Aorta (tissue), 5 donors: ENCODE data around the gene TAF3. TPM values are rescaled to one million over a fixed set of nuclear protein-coding genes. Genes with fewer than 3 reads are reported as not detected.

Experiments used
- ATAC-seq: fragments of 200-7000 bp; cut with Tn5 transposase; one replicate; pipeline ENCODE4 v1.9.1; 2022; ENCODE audit warnings: moderate library complexity; ENCODE audit not compliant: low FRiP score
- DNase-seq, 2 donors: peaks; one replicate each; pipeline ENCODE4 v3.0.0-alpha.2; 2020
- H3K27ac ChIP-seq, 2 donors: one replicate each; pipeline ENCODE4 v1.5.1; 2013; ENCODE audit warnings: low read length in 2 of 2, mild to moderate bottlenecking in 2 of 2, moderate library complexity in 2 of 2, control low read depth in 1 of 2, inconsistent platforms in 1 of 2, low read depth in 1 of 2
- H3K27me3 ChIP-seq, 2 donors: one replicate each; pipeline ENCODE4 v1.6.1; 2013; ENCODE audit warnings: control low read depth in 1 of 2, low read length in 1 of 2, mild to moderate bottlenecking in 1 of 2, moderate library complexity in 1 of 2; ENCODE audit not compliant: insufficient read depth in 2 of 2, control insufficient read depth in 1 of 2
- H3K36me3 ChIP-seq, 2 donors: one replicate each; pipeline ENCODE4 v1.6.1; 2013; ENCODE audit warnings: control low read depth in 1 of 2, low read length in 1 of 2, mild to moderate bottlenecking in 1 of 2; ENCODE audit not compliant: insufficient read depth in 2 of 2, control insufficient read depth in 1 of 2
- H3K4me1 ChIP-seq, 2 donors: one replicate each; pipeline ENCODE4 v1.6.1; 2013; ENCODE audit warnings: low read length in 2 of 2, control low read depth in 1 of 2, mild to moderate bottlenecking in 1 of 2, moderate library complexity in 1 of 2; ENCODE audit not compliant: insufficient read depth in 2 of 2, control insufficient read depth in 1 of 2
- H3K4me3 ChIP-seq, 2 donors: one replicate each; pipeline ENCODE4 v1.5.1; 2013; ENCODE audit warnings: low read length in 2 of 2, control low read depth in 1 of 2, mild to moderate bottlenecking in 1 of 2
- H3K9me3 ChIP-seq: one replicate; pipeline ENCODE4 v1.6.1; 2013; ENCODE audit warnings: mild to moderate bottlenecking, low read length; ENCODE audit not compliant: control insufficient read depth
- WGBS, 2 donors: extraction: QIAGEN DNeasy Blood & Tissue Kit; methylation state at CpG; one replicate each; pipeline ENCODE4 v1.1.7; 2013; 5-methylcytosine and 5-hydroxymethylcytosine counted together
- intact Hi-C, 2 donors: fragments of 100-400 bp; cut with DNase I; formaldehyde crosslinking; loops; one replicate each; pipeline versions ENCODE4 v1.14.2 to v1.15.0; 2022
- polyA plus RNA-seq, 2 donors: library from polyadenylated mRNA; stranded (reverse); fragments of 200-250 nt; gene quantifications; one replicate each; pipeline ENCODE4 v1.2.3, GENCODE V29; 2013
- total RNA-seq, 2 donors: library from RNA; stranded (reverse); fragmentation: NEBNext Ultra II Directional; extraction: Animal tissue kit (Norgen Biotek cat#: 25700); gene quantifications; one replicate each; pipeline ENCODE4 v1.2.1, GENCODE V29; 2021
- donor health status: healthy with polysubstance abuse.
- donor health status: Bipolar disorder and iron deficiency.
- donor health status: DM: no; HTN: no; CAD: no.
- donor health status: DM: no; HTN: no; CAD: no.
- donor health status: DM: yes; HTN: yes; CAD: no.

The TAF3 gene
- total and polyA plus RNA-seq, 4 donors = 3.4 to 11.4 (median 8.6) TPM

DNA sequence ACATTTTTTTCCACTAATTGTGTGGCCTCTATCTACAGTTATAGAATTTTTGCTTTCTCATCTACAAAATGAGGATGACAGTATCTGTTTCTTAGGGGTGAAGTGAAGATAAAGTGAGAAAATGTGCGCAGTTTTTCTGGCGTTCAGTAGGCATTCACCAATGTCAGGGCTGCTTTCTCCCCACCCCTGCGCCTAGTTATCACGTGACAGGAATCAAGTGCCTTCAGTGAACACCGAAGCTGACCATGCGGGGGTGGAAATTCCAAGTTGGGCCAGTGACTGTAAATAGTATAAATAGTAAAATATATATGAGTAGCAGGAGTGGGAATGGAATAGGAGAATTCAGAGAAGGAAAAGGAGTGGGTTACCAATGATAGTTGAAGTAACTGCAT, 77.4 kb downstream of the TAF3 start:
- WGBS, 2 donors = 92 to 94% methylated on average over 6 of the region's 6 CpGs
- no peaks in the 10 kb centered on the region for H3K27me3 ChIP-seq
- DNase-seq (no peak), ATAC-seq (no peak)
- H3K27ac ChIP-seq = no peak overlapping the region
- H3K4me1 ChIP-seq = no peaks in the 10 kb centered on the region
- intact Hi-C loops = no loop called here
- H3K4me3 ChIP-seq = no peak overlapping the region
- no peaks in the 10 kb centered on the region for H3K9me3 ChIP-seq
- peaks cover 0 to 2% of the 10 kb centered on the region in 2 donors for H3K36me3 ChIP-seq

- Histone ChIP-seq H3K27ac (no peak overlapping the region), H3K27me3 (no peaks in the 10 kb centered on the region), H3K4me1 (no peaks in the 10 kb centered on the region), H3K36me3 (peaks cover 0 to 2% of the 10 kb centered on the region in 2 donors), H3K9me3 (no peaks in the 10 kb centered on the region), H3K4me3 (no peak overlapping the region)
- ATAC-seq (no peak), DNase-seq (no peak)
- WGBS, 2 donors = 85 to 90% methylated on average over 5 of the region's 5 CpGs
- intact Hi-C loops = no loop called here
Observed at GRCh38 chr10:7896297-7896696, 78.0 kb downstream of the TAF3 start.

DNA sequence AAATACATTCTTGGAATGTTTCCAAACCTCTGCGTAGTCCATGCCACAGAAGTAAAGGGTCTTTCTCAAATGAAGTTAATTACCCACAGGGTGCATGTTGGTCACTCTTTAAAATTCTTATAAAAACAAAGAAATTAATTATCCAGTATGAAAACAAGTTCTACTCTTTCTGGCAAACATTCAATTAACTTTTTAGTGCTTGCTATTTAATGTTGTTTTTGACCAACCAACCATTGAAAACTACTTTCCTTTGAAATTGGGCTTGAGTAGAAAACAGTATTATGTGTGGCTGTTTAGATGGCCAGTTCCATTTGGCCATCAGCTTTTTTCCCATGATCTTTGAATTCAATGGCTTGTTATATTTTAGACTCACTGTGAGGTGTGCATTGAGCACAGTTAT, 83.0 kb downstream of the TAF3 start:
- 98% methylated on average over 1 of the region's 1 CpG for WGBS, 2 donors
- Histone ChIP-seq H3K36me3 (peaks cover 0 to 2% of the 10 kb centered on the region in 2 donors), H3K9me3 (no peaks in the 10 kb centered on the region), H3K27me3 (no peaks in the 10 kb centered on the region), H3K4me1 (no peaks in the 10 kb centered on the region), H3K27ac (no peak overlapping the region), H3K4me3 (no peak overlapping the region)
- DNase-seq (no peak), ATAC-seq (no peak)
- intact Hi-C loops = no loop called here

DNA sequence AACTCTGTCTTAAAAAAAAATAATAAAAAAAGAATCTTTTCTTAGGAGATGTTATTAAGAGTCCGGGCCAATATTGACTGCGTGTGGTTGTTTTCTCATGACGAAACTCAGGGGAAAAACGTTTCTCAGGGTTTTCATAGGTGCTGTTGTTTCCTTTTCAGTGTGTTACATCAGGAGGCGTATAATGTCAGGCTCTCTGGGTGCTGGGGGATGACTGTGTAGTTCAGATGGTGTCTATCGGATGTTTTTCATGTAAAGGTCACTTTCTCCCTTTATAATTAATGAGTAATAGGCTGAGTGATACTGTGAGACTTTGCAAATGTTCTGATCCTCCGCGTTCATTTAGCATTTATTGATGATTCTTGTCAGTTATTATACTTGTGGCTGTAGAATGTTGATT, 84.1 kb downstream of the TAF3 start:
- WGBS, 2 donors = 88 to 95% methylated on average over 8 of the region's 8 CpGs
- Histone ChIP-seq H3K36me3 (no peaks in the 10 kb centered on the region), H3K9me3 (no peaks in the 10 kb centered on the region), H3K27ac (no peak overlapping the region), H3K4me1 (no peaks in the 10 kb centered on the region), H3K27me3 (no peaks in the 10 kb centered on the region), H3K4me3 (no peak overlapping the region)
- ATAC-seq = no peak
- intact Hi-C loops = no loop called here
- no peak for DNase-seq

DNA sequence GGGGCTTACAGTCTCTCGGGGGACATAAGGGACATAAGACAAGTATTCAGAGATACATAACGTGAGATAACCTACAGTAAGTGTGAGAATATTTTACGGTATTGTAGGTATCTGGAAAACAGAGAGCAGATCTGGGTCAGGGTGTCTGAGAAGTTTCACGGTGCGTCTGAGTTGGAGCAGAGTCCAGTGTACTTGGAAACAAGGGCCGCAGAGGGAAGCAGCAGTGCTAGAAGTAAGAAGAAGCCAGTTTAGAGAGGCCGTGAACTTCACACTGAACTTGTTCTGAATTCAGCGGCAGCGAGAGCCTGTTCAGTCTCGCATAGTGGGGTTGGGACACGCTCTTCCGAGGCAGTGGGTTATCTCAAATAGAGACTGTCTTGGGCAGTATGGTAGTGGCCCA, 85.5 kb downstream of the TAF3 start:
- H3K27me3 ChIP-seq = no peaks in the 10 kb centered on the region

GRCh38 chr10:7906128-7906527, 87.8 kb downstream of the TAF3 start:
- Histone ChIP-seq H3K4me1 (no peaks in the 10 kb centered on the region), H3K27me3 (no peaks in the 10 kb centered on the region), H3K9me3 (no peaks in the 10 kb centered on the region), H3K27ac (no peak overlapping the region), H3K4me3 (no peak overlapping the region), H3K36me3 (no peaks in the 10 kb centered on the region)
- ATAC-seq (no peak), DNase-seq (no peak)
- WGBS, 2 donors = 89 to 93% methylated on average over 2 of the region's 2 CpGs
- intact Hi-C loops = no loop called here

More for the DNA sequence above, 85.5 kb downstream of the TAF3 start:
- Histone ChIP-seq H3K36me3 (no peaks in the 10 kb centered on the region), H3K27ac (no peak overlapping the region), H3K9me3 (no peaks in the 10 kb centered on the region), H3K4me3 (no peak overlapping the region), H3K4me1 (no peaks in the 10 kb centered on the region)
- ATAC-seq (no peak), DNase-seq (no peak)
- intact Hi-C loops = no loop called here
- WGBS, 2 donors = 93 to 95% methylated on average over 12 of the region's 12 CpGs

DNA sequence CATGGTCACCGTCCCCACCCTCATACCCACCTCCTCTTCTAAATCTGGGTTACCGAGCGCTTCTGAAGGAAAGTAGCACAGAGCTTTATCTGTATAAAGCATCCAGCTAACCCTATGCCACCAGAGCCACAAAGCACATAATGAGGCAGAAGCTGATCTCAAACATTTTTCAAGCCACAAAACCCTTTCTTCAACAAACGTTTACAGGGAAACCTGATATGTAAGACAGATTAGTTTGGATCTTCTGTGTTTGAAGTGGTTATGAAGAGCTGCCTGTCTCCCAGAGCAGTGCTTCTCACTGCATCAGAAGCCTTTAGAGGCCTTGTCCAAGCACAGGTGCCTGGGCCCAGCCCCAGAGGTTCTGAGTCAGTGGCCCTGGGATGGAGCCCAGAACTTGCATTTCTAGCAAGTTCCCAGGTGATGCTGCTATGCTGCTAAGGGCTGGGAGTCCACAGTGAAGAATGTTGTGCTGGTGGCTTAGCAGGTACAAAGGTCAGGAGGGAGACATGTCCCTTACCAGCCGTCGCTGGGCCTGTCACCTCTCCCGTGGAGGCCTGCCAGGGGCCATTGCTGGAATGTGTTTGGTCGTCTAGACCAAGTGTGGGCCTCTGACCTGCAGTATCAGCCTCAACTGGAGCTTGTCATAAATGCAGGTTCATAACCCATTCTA, 90.4 kb downstream of the TAF3 start:
- Histone ChIP-seq H3K4me3 (no peak overlapping the region), H3K4me1 (no peaks in the 10 kb centered on the region), H3K27me3 (no peaks in the 10 kb centered on the region), H3K36me3 (no peaks in the 10 kb centered on the region), H3K9me3 (no peaks in the 10 kb centered on the region), H3K27ac (no peak overlapping the region)
- intact Hi-C loops = no loop called here
- no peak for ATAC-seq
- DNase-seq = no peak
- 72 to 81% methylated on average over 8 of the region's 8 CpGs for WGBS, 2 donors

DNA sequence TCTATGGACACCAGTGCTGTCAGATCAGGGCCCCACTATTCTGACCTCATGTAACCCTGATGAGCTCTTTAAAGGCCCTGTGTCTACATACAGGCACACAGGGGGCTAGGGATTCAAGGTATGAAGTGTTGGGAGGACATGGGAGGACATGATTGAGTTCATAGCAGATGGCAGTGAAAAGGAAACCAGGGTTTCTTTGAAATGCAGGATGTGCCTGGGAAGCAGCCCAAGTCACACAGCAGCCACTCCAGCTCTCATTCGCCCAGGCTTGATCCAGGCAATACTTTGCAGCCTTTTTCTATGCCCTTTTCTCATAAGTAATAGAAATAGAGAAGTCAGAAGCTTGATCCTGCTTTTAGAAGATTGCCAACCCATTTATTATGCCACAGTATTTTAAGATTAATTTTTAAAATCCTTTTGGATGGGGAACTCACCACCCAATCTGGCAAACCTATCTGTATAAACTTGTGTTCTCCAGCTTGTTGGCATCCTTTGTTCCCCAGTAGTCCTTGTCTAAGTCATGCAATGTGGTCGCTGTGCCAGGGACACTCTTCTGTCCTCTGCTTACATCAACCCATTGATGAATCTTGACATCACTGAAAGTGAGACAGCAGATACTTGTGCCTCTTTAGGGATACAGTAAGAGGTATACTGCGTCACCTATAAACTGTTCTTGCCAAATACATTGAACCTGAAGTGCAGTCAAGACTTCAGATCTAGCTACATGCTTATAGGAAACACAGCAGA, 95.0 kb downstream of the TAF3 start:
- Histone ChIP-seq H3K27ac (no peak overlapping the region), H3K4me3 (no peak overlapping the region), H3K36me3 (no peaks in the 10 kb centered on the region), H3K4me1 (no peaks in the 10 kb centered on the region), H3K27me3 (no peaks in the 10 kb centered on the region), H3K9me3 (no peaks in the 10 kb centered on the region)
- 67 to 71% methylated on average over 3 of the region's 3 CpGs for WGBS, 2 donors
- DNase-seq = no peak
- intact Hi-C loops = no loop called here
- ATAC-seq = no peak

- Histone ChIP-seq H3K4me1 (no peaks in the 10 kb centered on the region), H3K27me3 (no peaks in the 10 kb centered on the region), H3K9me3 (no peaks in the 10 kb centered on the region), H3K4me3 (no peak overlapping the region), H3K27ac (no peak overlapping the region), H3K36me3 (no peaks in the 10 kb centered on the region)
- DNase-seq (no peak), ATAC-seq (no peak)
- 87 to 94% methylated on average over 1 of the region's 1 CpG for WGBS, 2 donors
- intact Hi-C loops = no loop called here
Observed at GRCh38 chr10:7915923-7916536, 97.7 kb downstream of the TAF3 start.
